Trophoblast cell (in vitro differentiated cells and primary cell): ENCODE measurements around the gene FNDC3B.
A peak's percentile ranks its signal among the peaks of the same experiment; 100 is the strongest.

Experiments
- DNase-seq, 2 donors: peaks; one replicate each; pipeline ENCODE4 v3.0.0-alpha.2; 2016
- H2AFZ ChIP-seq: 2 replicates; pipeline ENCODE4 v1.6.1; 2013; ENCODE audit warnings: low read length, moderate library complexity, mild to moderate bottlenecking; ENCODE audit not compliant: insufficient read depth, poor library complexity
- H2AK5ac ChIP-seq: 2 replicates; pipeline ENCODE4 v1.6.1; 2013; ENCODE audit warnings: mild to moderate bottlenecking, low read length
- H2BK120ac ChIP-seq: 2 replicates; pipeline ENCODE4 v1.6.1; 2013; ENCODE audit warnings: low read length, mild to moderate bottlenecking, moderate library complexity; ENCODE audit not compliant: insufficient read depth, poor library complexity
- H2BK12ac ChIP-seq: 2 replicates; pipeline ENCODE4 v1.6.1; 2013; ENCODE audit warnings: mild to moderate bottlenecking, low read length, moderate library complexity
- H2BK5ac ChIP-seq: 2 replicates; pipeline ENCODE4 v1.6.1; 2013; ENCODE audit warnings: low read length, low read depth, moderate library complexity, mild to moderate bottlenecking; ENCODE audit not compliant: poor library complexity
- H3K14ac ChIP-seq: 2 replicates; pipeline ENCODE4 v1.6.1; 2013; ENCODE audit warnings: mild to moderate bottlenecking, low read length
- H3K18ac ChIP-seq: 2 replicates; pipeline ENCODE4 v1.6.1; 2013; ENCODE audit warnings: mild to moderate bottlenecking, low read length
- H3K23ac ChIP-seq: 2 replicates; pipeline ENCODE4 v1.6.1; 2013; ENCODE audit warnings: low read length
- H3K27ac ChIP-seq: 2 replicates; pipeline ENCODE4 v1.5.1; 2013; ENCODE audit warnings: low read depth, mild to moderate bottlenecking, inconsistent platforms, low read length, moderate library complexity
- H3K27me3 ChIP-seq: 2 replicates; pipeline ENCODE4 v1.6.1; 2013; ENCODE audit warnings: inconsistent platforms, mild to moderate bottlenecking, low read length, moderate library complexity; ENCODE audit not compliant: insufficient read depth
- H3K36me3 ChIP-seq, 2 experiments: 1 replicate in 1 of 2; 2 replicates in 1 of 2; pipeline ENCODE4 v1.6.1; 2013; ENCODE audit warnings: low read length in 2 of 2, mild to moderate bottlenecking in 2 of 2, moderate library complexity in 1 of 2; ENCODE audit not compliant: insufficient read depth in 2 of 2, control insufficient read depth in 1 of 2
- H3K4ac ChIP-seq: 2 replicates; pipeline ENCODE4 v1.6.1; 2013; ENCODE audit warnings: low read depth, mild to moderate bottlenecking, low read length, moderate library complexity
- H3K4me1 ChIP-seq, 2 experiments: 1 replicate in 1 of 2; 2 replicates in 1 of 2; pipeline ENCODE4 v1.6.1; 2013; ENCODE audit warnings: low read length in 2 of 2, mild to moderate bottlenecking in 2 of 2, moderate library complexity in 1 of 2; ENCODE audit not compliant: insufficient read depth in 2 of 2, control insufficient read depth in 1 of 2
- H3K4me2 ChIP-seq: 2 replicates; pipeline ENCODE4 v1.6.1; 2013; ENCODE audit warnings: inconsistent platforms, mild to moderate bottlenecking, low read length, moderate library complexity
- H3K4me3 ChIP-seq: 2 replicates; pipeline ENCODE4 v1.5.1; 2013; ENCODE audit warnings: mild to moderate bottlenecking, low read depth, low read length, inconsistent platforms
- H3K79me1 ChIP-seq: one replicate; pipeline ENCODE4 v1.6.1; 2013; ENCODE audit warnings: low read length
- H3K79me2 ChIP-seq: 2 replicates; pipeline ENCODE4 v1.6.1; 2013; ENCODE audit warnings: low read length, mild to moderate bottlenecking; ENCODE audit not compliant: control insufficient read depth, insufficient read depth, poor library complexity
- H3K9ac ChIP-seq: 2 replicates; pipeline ENCODE4 v1.6.1; 2013; ENCODE audit warnings: mild to moderate bottlenecking, low read length
- H3K9me3 ChIP-seq: 2 replicates; pipeline ENCODE4 v1.6.1; 2013; ENCODE audit warnings: low read depth, mild to moderate bottlenecking, control low read depth, inconsistent platforms, low read length; ENCODE audit not compliant: insufficient read depth
- H4K12ac ChIP-seq: 2 replicates; pipeline ENCODE4 v1.6.1; 2013; ENCODE audit warnings: low read depth, mild to moderate bottlenecking, low read length, moderate library complexity
- H4K8ac ChIP-seq: 2 replicates; pipeline ENCODE4 v1.6.1; 2013; ENCODE audit warnings: low read depth, mild to moderate bottlenecking, low read length, moderate library complexity
- H4K91ac ChIP-seq: one replicate; pipeline ENCODE4 v1.6.1; 2013; ENCODE audit warnings: low read depth, mild to moderate bottlenecking, low read length, moderate library complexity
- WGBS: extraction: QIAGEN DNeasy Blood & Tissue Kit; methylation state at CpG from one replicate; pipeline ENCODE4 v1.1.7; 2013; ENCODE audit warnings: missing lambda C conversion rate; ENCODE audit not compliant: insufficient read length, insufficient coverage; ENCODE audit errors: extremely low coverage; 5-methylcytosine and 5-hydroxymethylcytosine counted together

FNDC3B gene

GRCh38 chr3:172012775-172013174, 26.6 kb upstream of the FNDC3B start:
- Histone ChIP-seq H3K14ac (no peak overlapping the region), H3K79me1 (no peaks in the 10 kb centered on the region), H4K91ac (no peak overlapping the region), H3K36me3 (no peaks in the 10 kb centered on the region), H4K12ac (no peak overlapping the region), H2BK5ac (no peak overlapping the region), H3K23ac (no peak overlapping the region), H3K4me1 (no peaks in the 10 kb centered on the region), H4K8ac (no peak overlapping the region), H3K4me2 (no peak overlapping the region), H3K9me3 (no peaks in the 10 kb centered on the region), H2AFZ (no peak overlapping the region), H3K27me3 (no peaks in the 10 kb centered on the region), H2BK12ac (no peak overlapping the region), H3K9ac (no peak overlapping the region), H2BK120ac (no peak overlapping the region), H3K27ac (no peak overlapping the region), H3K79me2 (no peaks in the 10 kb centered on the region), H3K4me3 (no peak overlapping the region), H3K4ac (no peak overlapping the region), H2AK5ac (no peak overlapping the region), H3K18ac (no peak overlapping the region)
- WGBS, result no CpG with 5 or more reads among the region's 1 CpG
- no peak for DNase-seq

GRCh38 chr3:172014145-172014544, 25.2 kb upstream of the FNDC3B start:
- Histone ChIP-seq H3K79me1 (no peaks in the 10 kb centered on the region), H3K23ac (no peak overlapping the region), H4K8ac (no peak overlapping the region), H3K36me3 (no peaks in the 10 kb centered on the region), H3K9me3 (no peaks in the 10 kb centered on the region), H3K4ac (no peak overlapping the region), H4K12ac (no peak overlapping the region), H2AFZ (no peak overlapping the region), H4K91ac (no peak overlapping the region), H3K14ac (no peak overlapping the region), H2BK12ac (no peak overlapping the region), H2BK120ac (no peak overlapping the region), H3K4me3 (no peak overlapping the region), H3K27ac (no peak overlapping the region), H2AK5ac (no peak overlapping the region), H3K18ac (no peak overlapping the region), H3K27me3 (no peaks in the 10 kb centered on the region), H3K79me2 (no peaks in the 10 kb centered on the region), H2BK5ac (no peak overlapping the region), H3K4me1 (no peaks in the 10 kb centered on the region), H3K9ac (no peak overlapping the region), H3K4me2 (no peak overlapping the region)
- no peak for DNase-seq
- WGBS, result no CpG with 5 or more reads among the region's 5 CpGs

DNA sequence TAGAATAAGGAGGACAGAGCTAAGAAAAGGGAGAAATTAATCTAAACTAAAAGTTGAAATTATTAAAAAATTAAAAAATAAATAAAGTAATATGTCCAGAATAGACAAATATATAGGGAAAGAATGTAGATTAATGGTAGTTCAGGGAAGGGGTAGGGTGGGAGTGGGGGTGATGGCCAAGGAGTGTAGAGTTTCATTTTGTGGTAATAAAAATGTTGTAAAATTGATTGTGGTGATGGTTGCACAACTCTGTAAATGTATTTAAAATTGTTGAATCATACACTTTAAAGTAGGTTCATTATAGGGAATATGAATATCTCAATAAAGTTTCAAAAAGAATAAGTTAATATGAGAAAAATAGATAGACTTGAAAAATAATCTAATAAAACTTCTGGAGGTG, 21.0 kb upstream of the FNDC3B start:
- Histone ChIP-seq H3K4me3 (no peak overlapping the region), H3K9me3 (no peaks in the 10 kb centered on the region), H3K4me2 (no peak overlapping the region), H3K79me2 (no peaks in the 10 kb centered on the region), H2BK5ac (no peak overlapping the region), H4K8ac (no peak overlapping the region), H2AFZ (no peak overlapping the region), H3K27ac (no peak overlapping the region), H3K4me1 (no peaks in the 10 kb centered on the region), H3K79me1 (no peaks in the 10 kb centered on the region), H3K9ac (no peak overlapping the region), H3K27me3 (no peaks in the 10 kb centered on the region), H2BK12ac (no peak overlapping the region), H3K36me3 (peaks cover 0 to 2% of the 10 kb centered on the region in 2 experiments), H3K14ac (no peak overlapping the region), H3K4ac (no peak overlapping the region), H2AK5ac (no peak overlapping the region), H3K23ac (no peak overlapping the region), H3K18ac (no peak overlapping the region), H2BK120ac (no peak overlapping the region), H4K12ac (no peak overlapping the region), H4K91ac (no peak overlapping the region)
- no peak for DNase-seq

GRCh38 chr3:172020763-172021162, 18.6 kb upstream of the FNDC3B start:
- Histone ChIP-seq H3K9me3 (no peaks in the 10 kb centered on the region), H3K27me3 (no peaks in the 10 kb centered on the region), H4K8ac (no peak overlapping the region), H3K4me3 (no peak overlapping the region), H4K12ac (no peak overlapping the region), H3K4me2 (no peak overlapping the region), H2AFZ (no peak overlapping the region), H3K27ac (no peak overlapping the region), H3K4ac (no peak overlapping the region), H3K18ac (no peak overlapping the region), H2AK5ac (no peak overlapping the region), H4K91ac (no peak overlapping the region), H3K79me1 (no peaks in the 10 kb centered on the region), H3K23ac (no peak overlapping the region), H3K4me1 (no peaks in the 10 kb centered on the region), H2BK5ac (no peak overlapping the region), H3K79me2 (no peaks in the 10 kb centered on the region), H3K36me3 (peaks cover 0 to 2% of the 10 kb centered on the region in 2 experiments), H3K9ac (peak overlapping the region; percentile 58), H2BK120ac (no peak overlapping the region), H3K14ac (no peak overlapping the region), H2BK12ac (no peak overlapping the region)
- WGBS, result no CpG with 5 or more reads among the region's 2 CpGs
- DNase-seq, result no peak
